Aorta (tissue), 5 donors: ENCODE measurements around the gene FBLN7. TPM values are rescaled to one million over a fixed set of nuclear protein-coding genes. Genes with fewer than 3 reads are reported as not detected.

ENCODE experiments used
- ATAC-seq: fragments of 200-7000 bp; cut with Tn5 transposase; one replicate; pipeline ENCODE4 v1.9.1; 2022; ENCODE audit warnings: moderate library complexity; ENCODE audit not compliant: low FRiP score
- DNase-seq, 2 donors: peaks; one replicate each; pipeline ENCODE4 v3.0.0-alpha.2; 2020
- H3K27ac ChIP-seq, 2 donors: one replicate each; pipeline ENCODE4 v1.5.1; 2013; ENCODE audit warnings: low read length in 2 of 2, mild to moderate bottlenecking in 2 of 2, moderate library complexity in 2 of 2, control low read depth in 1 of 2, inconsistent platforms in 1 of 2, low read depth in 1 of 2
- H3K27me3 ChIP-seq, 2 donors: one replicate each; pipeline ENCODE4 v1.6.1; 2013; ENCODE audit warnings: control low read depth in 1 of 2, low read length in 1 of 2, mild to moderate bottlenecking in 1 of 2, moderate library complexity in 1 of 2; ENCODE audit not compliant: insufficient read depth in 2 of 2, control insufficient read depth in 1 of 2
- H3K36me3 ChIP-seq, 2 donors: one replicate each; pipeline ENCODE4 v1.6.1; 2013; ENCODE audit warnings: control low read depth in 1 of 2, low read length in 1 of 2, mild to moderate bottlenecking in 1 of 2; ENCODE audit not compliant: insufficient read depth in 2 of 2, control insufficient read depth in 1 of 2
- H3K4me1 ChIP-seq, 2 donors: one replicate each; pipeline ENCODE4 v1.6.1; 2013; ENCODE audit warnings: low read length in 2 of 2, control low read depth in 1 of 2, mild to moderate bottlenecking in 1 of 2, moderate library complexity in 1 of 2; ENCODE audit not compliant: insufficient read depth in 2 of 2, control insufficient read depth in 1 of 2
- H3K4me3 ChIP-seq, 2 donors: one replicate each; pipeline ENCODE4 v1.5.1; 2013; ENCODE audit warnings: low read length in 2 of 2, control low read depth in 1 of 2, mild to moderate bottlenecking in 1 of 2
- H3K9me3 ChIP-seq: one replicate; pipeline ENCODE4 v1.6.1; 2013; ENCODE audit warnings: mild to moderate bottlenecking, low read length; ENCODE audit not compliant: control insufficient read depth
- WGBS, 2 donors: extraction: QIAGEN DNeasy Blood & Tissue Kit; methylation state at CpG; one replicate each; pipeline ENCODE4 v1.1.7; 2013; 5-methylcytosine and 5-hydroxymethylcytosine counted together
- intact Hi-C, 2 donors: fragments of 100-400 bp; cut with DNase I; formaldehyde crosslinking; loops; one replicate each; pipeline versions ENCODE4 v1.14.2 to v1.15.0; 2022
- polyA plus RNA-seq, 2 donors: library from polyadenylated mRNA; stranded (reverse); fragments of 200-250 nt; gene quantifications; one replicate each; pipeline ENCODE4 v1.2.3, GENCODE V29; 2013
- total RNA-seq, 2 donors: library from RNA; stranded (reverse); fragmentation: NEBNext Ultra II Directional; extraction: Animal tissue kit (Norgen Biotek cat#: 25700); gene quantifications; one replicate each; pipeline ENCODE4 v1.2.1, GENCODE V29; 2021
- donor health status: healthy with polysubstance abuse.
- donor health status: Bipolar disorder and iron deficiency.
- donor health status: DM: no; HTN: no; CAD: no.
- donor health status: DM: no; HTN: no; CAD: no.
- donor health status: DM: yes; HTN: yes; CAD: no.

The FBLN7 gene
- total and polyA plus RNA-seq, 4 donors, result 2.6 to 13.5 (median 5.3) TPM

GRCh38 chr2:112160283-112161250 is 22.4 kb downstream of the FBLN7 start:
- Histone ChIP-seq H3K36me3 (no peaks in the 10 kb centered on the region), H3K9me3 (no peaks in the 10 kb centered on the region), H3K4me3 (no peak overlapping the region), H3K27me3 (no peaks in the 10 kb centered on the region), H3K27ac (no peak overlapping the region), H3K4me1 (no peaks in the 10 kb centered on the region)
- ATAC-seq (no peak), DNase-seq (peak in 1 of 2 donors; percentile 28)
- WGBS, 2 donors, result 81 to 83% methylated on average over 34 to 52 of the region's 52 CpGs
- intact Hi-C loops, result no loop called here

- Histone ChIP-seq H3K4me1 (no peaks in the 10 kb centered on the region), H3K9me3 (no peaks in the 10 kb centered on the region), H3K27me3 (no peaks in the 10 kb centered on the region), H3K4me3 (no peak overlapping the region), H3K36me3 (no peaks in the 10 kb centered on the region), H3K27ac (no peak overlapping the region)
- intact Hi-C loops, result no loop called here
- DNase-seq, result peak in 1 of 2 donors; percentile 21
- no peak for ATAC-seq
- 93 to 94% methylated on average over 9 of the region's 9 CpGs for WGBS, 2 donors
These were observed 23.4 kb downstream of the FBLN7 start for GRCh38 chr2:112161431-112162145.

- ATAC-seq (no peak), DNase-seq (peak in 1 of 2 donors; percentile 19)
- Histone ChIP-seq H3K36me3 (no peaks in the 10 kb centered on the region), H3K9me3 (no peaks in the 10 kb centered on the region), H3K4me1 (no peaks in the 10 kb centered on the region), H3K4me3 (no peak overlapping the region), H3K27me3 (no peaks in the 10 kb centered on the region), H3K27ac (no peak overlapping the region)
- intact Hi-C loops, result no loop called here
- WGBS, 2 donors, result 96 to 97% methylated on average over 6 of the region's 6 CpGs
These were observed 24.2 kb downstream of the FBLN7 start for GRCh38 chr2:112162341-112162740.

GRCh38 chr2:112162956-112163355 is 24.8 kb downstream of the FBLN7 start:
- Histone ChIP-seq H3K4me3 (no peak overlapping the region), H3K9me3 (no peaks in the 10 kb centered on the region), H3K27me3 (no peaks in the 10 kb centered on the region), H3K4me1 (no peaks in the 10 kb centered on the region), H3K36me3 (no peaks in the 10 kb centered on the region), H3K27ac (no peak overlapping the region)
- DNase-seq (peak in 1 of 2 donors; percentile 54), ATAC-seq (no peak)
- WGBS, 2 donors, result 96 to 97% methylated on average over 11 of the region's 11 CpGs
- intact Hi-C loops, result no loop called here

- WGBS, 2 donors, result 65 to 74% methylated on average over 9 of the region's 9 CpGs
- no peaks in the 10 kb centered on the region for H3K27me3 ChIP-seq
- DNase-seq, result peak in 1 of 2 donors; percentile 41
These were observed 25.4 kb downstream of the FBLN7 start for GRCh38 chr2:112163541-112163981.

GRCh38 chr2:112164876-112165275 is 26.7 kb downstream of the FBLN7 start:
- Histone ChIP-seq H3K4me1 (no peaks in the 10 kb centered on the region), H3K27me3 (no peaks in the 10 kb centered on the region), H3K27ac (no peak overlapping the region), H3K4me3 (no peak overlapping the region), H3K36me3 (no peaks in the 10 kb centered on the region), H3K9me3 (no peaks in the 10 kb centered on the region)
- ATAC-seq, result no peak
- 91% methylated on average over 11 of the region's 11 CpGs for WGBS, 2 donors
- intact Hi-C loops, result no loop called here
- DNase-seq, result no peak

More at GRCh38 chr2:112163541-112163981, 25.4 kb downstream of the FBLN7 start:
- Histone ChIP-seq H3K9me3 (no peaks in the 10 kb centered on the region), H3K4me1 (no peaks in the 10 kb centered on the region), H3K4me3 (no peak overlapping the region), H3K36me3 (no peaks in the 10 kb centered on the region), H3K27ac (no peak overlapping the region)
- ATAC-seq, result no peak
- intact Hi-C loops, result no loop called here

GRCh38 chr2:112165296-112165695 is 27.1 kb downstream of the FBLN7 start:
- Histone ChIP-seq H3K36me3 (no peaks in the 10 kb centered on the region), H3K27ac (no peak overlapping the region), H3K4me1 (no peaks in the 10 kb centered on the region), H3K4me3 (no peak overlapping the region), H3K27me3 (no peaks in the 10 kb centered on the region), H3K9me3 (no peaks in the 10 kb centered on the region)
- WGBS, 2 donors, result 96% methylated on average over 4 of the region's 4 CpGs
- intact Hi-C loops, result no loop called here
- ATAC-seq, result no peak
- no peak for DNase-seq

GRCh38 chr2:112166806-112167499 is 28.8 kb downstream of the FBLN7 start:
- no peak overlapping the region for H3K4me3 ChIP-seq
- no peaks in the 10 kb centered on the region for H3K4me1 ChIP-seq
- no peaks in the 10 kb centered on the region for H3K9me3 ChIP-seq
- no peak overlapping the region for H3K27ac ChIP-seq
- ATAC-seq, result no peak
- no peaks in the 10 kb centered on the region for H3K27me3 ChIP-seq
- H3K36me3 ChIP-seq, result no peaks in the 10 kb centered on the region
- WGBS, 2 donors, result 81 to 84% methylated on average over 14 of the region's 14 CpGs
- intact Hi-C loops, result no loop called here
- DNase-seq, result no peak
